Pulmonary artery endothelial cell (primary cell): ENCODE results near the gene KIF22. TPM values are rescaled to one million over a fixed set of nuclear protein-coding genes. Genes with fewer than 3 reads are reported as not detected.

ENCODE experiments used
- DNase-seq: peaks from one replicate; pipeline ENCODE4 v3.0.0-alpha.2; 2011; ENCODE audit warnings: low read depth, low spot score
- total RNA-seq: library from RNA; depleted of rRNA; stranded (reverse); fragments of >200 nt; gene quantifications from 2 replicates; pipeline ENCODE4 v1.2.3, GENCODE V29; 2014

The KIF22 gene
- total RNA-seq, 1 donor from 2014 or later = 59.4 TPM

DNA sequence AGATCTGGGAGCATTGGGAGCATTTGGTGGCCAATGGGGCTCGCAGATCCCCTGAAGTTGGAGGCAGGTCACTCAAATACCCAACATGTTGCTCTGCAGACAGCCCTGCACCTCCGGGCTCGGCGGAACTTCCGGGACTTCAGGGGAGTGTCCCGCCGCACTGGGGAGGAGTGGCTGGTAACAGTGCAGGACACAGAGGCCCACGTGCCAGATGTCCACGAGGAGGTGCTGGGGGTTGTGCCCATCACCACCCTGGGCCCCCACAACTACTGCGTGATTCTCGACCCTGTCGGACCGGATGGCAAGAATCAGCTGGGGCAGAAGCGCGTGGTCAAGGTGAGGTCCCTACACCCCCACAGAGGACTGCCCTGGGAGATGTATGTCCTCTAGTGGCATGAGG, 46.1 kb downstream of the KIF22 start:
- no peak for DNase-seq

DNA sequence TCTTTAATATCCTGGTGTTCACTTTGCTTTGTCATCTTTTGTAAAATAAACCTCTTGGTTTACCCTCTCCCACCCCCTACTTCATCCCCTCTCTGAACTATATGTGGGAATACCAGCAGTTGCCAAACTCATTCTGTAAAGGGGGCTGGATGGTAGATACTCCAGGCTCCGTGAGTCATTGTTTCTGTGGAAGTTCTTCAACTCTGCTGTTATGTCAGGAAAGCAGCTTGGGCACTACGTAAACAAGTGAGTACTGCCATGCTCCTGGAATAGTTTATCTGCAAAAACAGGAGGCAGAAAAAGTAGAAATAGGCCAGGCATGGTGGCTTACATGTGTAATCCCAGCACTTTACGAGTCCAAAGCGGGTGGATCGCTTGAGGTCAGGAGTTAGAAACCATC, 47.3 kb downstream of the KIF22 start:
- DNase-seq = no peak

DNA sequence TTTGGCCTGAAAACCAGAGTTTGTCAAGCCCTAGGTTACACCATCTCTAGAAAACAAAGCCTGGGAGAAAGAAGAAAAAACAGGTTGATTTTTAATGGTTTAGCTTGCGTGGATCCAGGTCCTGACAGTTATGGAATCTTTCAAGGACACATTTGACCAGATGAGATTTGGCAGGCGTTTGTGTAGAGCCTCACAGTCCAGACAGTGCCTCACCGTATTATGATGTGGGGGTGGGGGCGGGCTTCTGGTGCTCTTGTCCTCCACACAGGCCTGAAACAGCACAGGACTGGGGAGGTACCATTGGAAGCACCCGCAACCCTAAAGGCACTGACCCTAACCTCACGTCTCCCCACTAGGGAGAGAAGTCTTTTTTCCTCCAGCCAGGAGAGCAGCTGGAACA, 49.3 kb downstream of the KIF22 start:
- no peak for DNase-seq

DNA sequence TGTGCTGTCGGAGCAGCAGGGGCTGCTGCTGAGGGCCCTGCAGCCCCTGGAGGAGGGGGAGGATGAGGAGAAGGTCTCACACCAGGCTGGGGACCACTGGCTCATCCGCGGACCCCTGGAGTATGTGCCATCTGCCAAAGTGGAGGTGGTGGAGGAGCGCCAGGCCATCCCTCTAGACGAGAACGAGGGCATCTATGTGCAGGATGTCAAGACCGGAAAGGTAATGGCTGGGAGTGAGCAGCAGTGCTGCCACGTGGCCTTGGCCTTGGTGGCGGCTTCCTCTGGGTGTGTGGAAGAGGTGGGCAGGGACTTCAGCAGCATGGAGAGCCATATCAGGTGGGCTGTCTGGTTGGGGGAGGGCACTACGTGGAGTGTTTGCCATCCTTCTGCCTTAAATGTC, 49.7 kb downstream of the KIF22 start:
- DNase-seq = no peak

DNA sequence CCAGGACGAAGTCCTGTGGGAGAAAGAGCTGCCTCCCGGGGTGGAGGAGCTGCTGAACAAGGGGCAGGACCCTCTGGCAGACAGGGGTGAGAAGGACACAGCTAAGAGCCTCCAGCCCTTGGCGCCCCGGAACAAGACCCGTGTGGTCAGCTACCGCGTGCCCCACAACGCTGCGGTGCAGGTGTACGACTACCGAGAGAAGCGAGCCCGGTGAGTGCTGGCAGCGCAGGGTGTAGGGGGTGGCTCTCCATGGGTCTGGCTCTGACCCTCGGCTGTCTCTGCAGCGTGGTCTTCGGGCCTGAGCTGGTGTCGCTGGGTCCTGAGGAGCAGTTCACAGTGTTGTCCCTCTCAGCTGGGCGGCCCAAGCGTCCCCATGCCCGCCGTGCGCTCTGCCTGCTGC, 51.1 kb downstream of the KIF22 start:
- no peak for DNase-seq

DNA sequence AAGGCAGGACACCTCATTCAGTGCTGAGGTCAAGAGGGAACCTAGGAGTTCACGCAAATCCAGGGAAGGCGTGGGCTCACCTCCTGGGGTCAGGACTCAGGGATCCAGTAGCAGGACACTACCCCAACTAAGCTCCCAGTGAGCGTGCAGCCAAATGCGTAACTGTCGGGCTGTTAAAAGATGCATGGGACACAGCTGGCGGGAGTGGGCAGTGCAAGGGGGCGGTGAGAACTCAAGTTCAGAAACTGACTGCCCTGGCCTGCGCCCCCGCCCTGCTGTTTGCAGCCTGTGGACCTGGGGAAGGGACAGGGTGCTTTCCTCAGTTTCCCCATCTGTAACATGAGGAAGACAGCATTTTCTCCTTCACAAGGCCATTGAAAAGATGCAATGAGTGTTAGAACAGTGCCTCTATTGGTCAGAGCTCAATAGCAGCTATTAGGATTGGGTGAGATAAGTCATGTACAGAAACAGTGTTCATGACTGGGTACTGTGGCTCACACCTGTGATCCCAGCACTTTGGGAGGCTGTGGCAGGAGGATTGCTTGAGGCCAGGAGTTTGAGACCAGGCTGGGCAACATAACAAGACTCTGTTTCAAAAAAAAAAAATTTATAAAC, 52.3 kb downstream of the KIF22 start:
- no peak for DNase-seq

DNA sequence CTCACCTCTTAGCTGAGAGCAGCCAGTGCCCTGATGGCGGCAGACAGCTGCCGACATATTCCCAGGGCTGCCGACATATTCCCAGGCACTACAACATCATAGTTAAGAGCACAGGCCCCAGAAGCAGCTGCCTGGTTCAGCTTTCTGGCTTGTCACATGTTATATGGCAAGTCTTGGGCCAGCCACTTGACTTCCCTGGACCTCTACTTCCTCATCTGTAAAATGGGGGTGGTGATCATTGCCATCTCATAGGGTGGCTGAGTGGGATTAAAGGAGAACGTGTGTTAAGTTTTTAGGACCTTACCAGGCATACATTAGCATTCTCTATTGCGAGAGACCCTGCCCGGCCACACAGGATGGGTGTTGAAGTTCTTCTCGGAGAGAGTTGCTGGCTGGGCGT, 53.4 kb downstream of the KIF22 start:
- DNase-seq = no peak

DNA sequence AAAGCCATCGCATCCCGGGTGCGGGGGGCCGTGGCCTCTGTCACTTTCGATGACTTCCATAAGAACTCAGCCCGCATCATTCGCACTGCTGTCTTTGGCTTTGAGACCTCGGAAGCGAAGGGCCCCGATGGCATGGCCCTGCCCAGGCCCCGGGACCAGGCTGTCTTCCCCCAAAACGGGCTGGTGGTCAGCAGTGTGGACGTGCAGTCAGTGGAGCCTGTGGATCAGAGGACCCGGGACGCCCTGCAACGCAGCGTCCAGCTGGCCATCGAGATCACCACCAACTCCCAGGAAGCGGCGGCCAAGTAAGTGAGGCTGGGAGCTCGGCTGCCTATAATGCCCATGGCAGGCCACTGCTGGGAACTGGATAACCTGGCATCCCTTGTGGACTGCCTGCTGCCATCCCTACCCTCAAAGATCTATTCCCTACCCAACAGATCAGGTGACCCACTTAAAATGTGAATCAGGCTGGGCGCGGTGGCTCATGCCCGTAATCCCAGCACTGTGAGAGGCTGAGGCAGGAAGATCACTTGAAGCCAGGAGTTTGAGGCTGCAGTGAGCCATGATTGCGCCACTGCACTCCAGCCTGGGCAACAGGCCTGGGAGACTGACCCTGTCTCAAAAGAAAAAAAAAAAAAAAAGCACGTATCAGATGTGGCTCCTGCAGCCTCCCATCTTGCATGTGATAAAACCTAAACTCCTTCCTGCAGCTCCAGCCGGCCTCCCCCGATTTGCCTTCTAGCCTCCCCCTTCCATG, 54.2 kb downstream of the KIF22 start:
- DNase-seq = no peak

DNA sequence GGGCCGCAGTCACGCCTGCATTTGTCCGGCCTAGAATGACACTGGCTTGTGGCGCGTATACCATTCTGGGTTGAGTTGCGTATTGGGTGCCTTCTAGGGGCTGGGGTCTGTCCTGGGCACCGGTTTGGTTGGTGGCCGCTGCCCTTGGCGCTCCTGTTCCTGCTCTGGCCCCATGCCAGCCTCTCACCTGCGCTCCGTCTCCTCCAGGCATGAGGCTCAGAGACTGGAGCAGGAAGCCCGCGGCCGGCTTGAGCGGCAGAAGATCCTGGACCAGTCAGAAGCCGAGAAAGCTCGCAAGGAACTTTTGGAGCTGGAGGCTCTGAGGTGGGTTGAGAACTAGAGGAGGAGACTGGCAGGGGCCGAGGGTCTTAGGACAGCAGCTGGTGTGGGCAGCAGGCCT, 55.1 kb downstream of the KIF22 start:
- DNase-seq = no peak

DNA sequence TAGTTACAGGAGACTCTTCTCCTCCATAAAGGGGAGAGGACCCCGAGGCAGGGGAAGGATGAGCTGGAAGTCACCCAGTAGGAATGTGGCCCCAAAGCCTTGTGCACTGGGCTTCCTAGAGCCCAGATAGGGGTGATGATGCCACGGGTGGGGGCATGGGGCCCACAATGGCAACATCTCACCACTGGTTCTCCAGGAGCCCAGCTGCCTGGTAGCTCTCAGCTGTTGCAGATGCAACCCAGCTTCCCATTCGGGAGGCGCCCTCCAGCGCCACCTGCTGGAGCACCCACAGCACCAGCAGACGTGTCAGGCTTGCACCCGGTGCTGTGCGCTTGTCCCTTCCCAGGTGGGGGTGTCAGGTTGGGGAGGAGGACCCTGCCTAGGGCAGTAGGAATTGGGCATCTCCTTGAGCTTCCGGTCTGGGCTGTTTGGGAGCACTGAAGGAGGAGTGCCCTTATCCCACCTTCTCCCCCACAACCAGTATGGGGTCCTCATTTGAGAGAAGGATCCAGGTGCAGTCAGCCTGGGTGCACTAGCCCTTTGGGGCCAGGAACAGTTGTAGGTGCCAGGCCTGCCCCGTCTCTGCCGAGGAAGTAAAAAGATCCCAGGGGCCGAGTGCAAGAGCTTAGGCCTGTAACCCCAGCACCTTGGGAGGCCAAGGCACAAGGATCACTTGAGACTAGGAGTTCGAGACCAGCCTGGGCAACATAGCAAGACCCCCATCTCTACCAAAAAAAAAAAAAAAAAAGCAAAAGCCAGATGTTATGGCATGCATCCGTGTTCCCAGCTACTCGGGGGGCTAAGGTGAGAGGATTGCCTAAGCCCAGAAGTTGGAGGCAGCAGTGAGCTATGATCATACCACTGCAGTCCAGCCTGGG, 58.1 kb downstream of the KIF22 start:
- peak; percentile 46 for DNase-seq

DNA sequence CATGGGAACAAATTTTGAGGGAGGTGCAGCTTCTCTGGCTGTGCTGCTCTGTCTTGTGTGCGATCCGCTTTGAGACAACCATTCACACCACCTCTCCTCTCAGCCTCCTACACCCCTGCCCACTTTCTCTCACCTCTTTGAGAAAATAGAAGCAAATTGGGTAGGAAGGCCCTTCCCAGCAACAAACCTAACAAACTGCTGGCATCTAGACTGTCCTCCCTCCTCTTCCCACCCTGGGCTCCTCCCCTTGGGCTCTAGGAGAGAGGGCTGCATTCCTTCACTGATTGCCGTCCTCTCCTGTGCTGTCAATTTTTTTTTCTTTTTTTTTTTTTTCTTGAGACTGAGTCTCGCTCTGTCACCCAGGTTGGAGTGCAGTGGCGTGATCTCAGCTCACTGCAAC, 59.0 kb downstream of the KIF22 start:
- no peak for DNase-seq

DNA sequence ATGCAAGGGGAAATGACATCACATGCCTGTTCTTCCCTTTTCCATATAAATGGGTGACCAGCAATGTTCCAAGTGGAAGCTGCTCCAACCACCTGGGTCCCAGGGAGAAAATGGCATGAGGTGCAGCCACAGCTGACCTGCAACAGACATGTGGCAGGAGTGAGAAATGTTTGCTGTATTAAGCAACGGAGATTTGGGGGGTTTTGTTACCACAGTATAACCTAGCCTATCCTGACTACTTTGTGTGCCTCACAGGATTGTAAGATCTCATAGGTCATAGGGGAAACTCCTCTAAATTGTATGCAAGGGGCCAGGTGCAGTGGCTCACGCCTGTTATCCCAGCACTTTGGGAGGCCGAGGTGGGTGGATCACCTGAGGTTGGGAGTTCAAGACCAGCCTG, 60.4 kb downstream of the KIF22 start:
- DNase-seq = no peak

DNA sequence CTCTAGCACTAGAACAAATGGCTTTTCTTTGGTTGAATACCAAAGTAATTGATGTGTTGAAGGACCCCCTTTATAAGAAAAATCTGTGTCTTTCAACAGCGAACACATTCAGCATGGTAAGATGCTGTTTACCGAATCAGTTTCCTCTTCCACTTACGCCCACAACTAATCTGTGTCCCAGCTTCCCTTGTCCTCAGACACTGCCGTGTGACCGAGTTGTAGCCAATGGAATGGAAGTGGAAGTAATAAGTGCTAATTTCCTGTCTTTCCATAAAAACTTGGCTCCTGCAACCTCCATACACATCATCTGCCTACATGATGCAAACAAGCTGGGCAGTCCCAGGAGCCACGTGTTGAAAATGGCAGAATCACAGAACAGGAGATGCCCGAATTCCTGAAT, 62.1 kb downstream of the KIF22 start:
- peak; percentile 64 for DNase-seq

DNA sequence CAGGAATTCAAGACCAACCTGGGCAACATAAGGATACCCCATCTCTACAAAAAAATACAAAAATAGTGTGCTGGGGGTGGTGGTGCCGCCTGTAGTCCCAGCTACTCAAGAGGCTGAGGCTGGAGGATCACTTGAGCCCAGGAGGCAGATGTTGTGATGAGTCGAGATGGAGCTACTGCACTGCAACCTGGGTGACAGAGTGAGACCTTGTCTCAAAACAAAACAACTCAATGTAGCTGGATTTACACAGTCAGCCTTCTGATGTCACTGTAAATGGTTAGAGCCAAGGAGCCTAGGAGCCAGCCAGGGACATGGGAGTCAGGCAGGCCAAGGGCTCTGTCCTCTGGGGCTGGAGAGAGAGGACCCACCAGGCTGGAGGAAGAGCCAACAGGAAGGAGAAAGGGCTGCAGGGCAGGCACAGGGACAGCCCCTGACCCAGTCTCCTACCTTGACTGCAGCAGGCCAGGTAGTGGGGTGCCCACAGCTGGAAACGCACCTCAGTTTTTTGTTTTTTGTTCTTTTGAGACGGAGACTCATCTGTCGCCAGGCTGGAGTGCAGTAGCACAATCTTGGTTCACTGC, 64.1 kb downstream of the KIF22 start:
- no peak for DNase-seq

Other genes starting within 250 kb of the KIF22 start
- not detected in 2 replicates for gene SPN, start 127.5 kb upstream of the KIF22 start, total RNA-seq
- gene QPRT, start 111.6 kb upstream of the KIF22 start, total RNA-seq = 0.04 and 0.13 TPM in 2 replicates
- not detected in 2 replicates for gene C16orf54, start 44.8 kb upstream of the KIF22 start, total RNA-seq
- gene ZG16, start 12.5 kb upstream of the KIF22 start, total RNA-seq = not detected in 2 replicates
- gene MAZ, start 15.8 kb downstream of the KIF22 start, total RNA-seq = 267 and 297 TPM in 2 replicates
- gene PRRT2, start 21.4 kb downstream of the KIF22 start, total RNA-seq = 0.66 and 0.71 TPM in 2 replicates
- gene PAGR1, start 25.4 kb downstream of the KIF22 start, total RNA-seq = 17.4 and 26.1 TPM in 2 replicates
- gene MVP, start 29.7 kb downstream of the KIF22 start, total RNA-seq = 433 and 451 TPM in 2 replicates
- gene CDIPT, start 72.5 kb downstream of the KIF22 start, total RNA-seq = 60.3 and 88.5 TPM in 2 replicates
- 0.53 and 0.73 TPM in 2 replicates for gene SEZ6L2, start 108.8 kb downstream of the KIF22 start, total RNA-seq
- 0.63 and 1.3 TPM in 2 replicates for gene ASPHD1, start 109.7 kb downstream of the KIF22 start, total RNA-seq
- gene KCTD13, start 135.5 kb downstream of the KIF22 start, total RNA-seq = 4.4 and 4.8 TPM in 2 replicates
- gene TMEM219, start 171.3 kb downstream of the KIF22 start, total RNA-seq = 75.9 and 80.9 TPM in 2 replicates
- gene TAOK2, start 183.1 kb downstream of the KIF22 start, total RNA-seq = 97.0 and 109 TPM in 2 replicates
- 7.5 and 11.2 TPM in 2 replicates for gene HIRIP3, start 204.9 kb downstream of the KIF22 start, total RNA-seq
- gene INO80E, start 205.5 kb downstream of the KIF22 start, total RNA-seq = 19.1 and 24.5 TPM in 2 replicates
- 0.26 and 0.49 TPM in 2 replicates for gene DOC2A, start 220.3 kb downstream of the KIF22 start, total RNA-seq
- gene C16orf92, start 232.4 kb downstream of the KIF22 start, total RNA-seq = not detected in 2 replicates
- gene TLCD3B, start 240.5 kb downstream of the KIF22 start, total RNA-seq = 0.11 and 0.13 TPM in 2 replicates